IMR-90 (cell line): ENCODE measurements around the gene SLC8A1. TPM values are rescaled to one million over a fixed set of nuclear protein-coding genes. Genes with fewer than 3 reads are reported as not detected.

ENCODE experiments used
- ATAC-seq: fragments of 200-7000 bp; cut with Tn5 transposase; 2 replicates; pipeline ENCODE4 v1.9.1; 2020; ENCODE audit warnings: low read depth, mild to moderate bottlenecking, moderate library complexity
- BruUV-seq: library from RNA; stranded (reverse); fragments of 400-500 nt; replicated peaks from 2 replicates; lab custom pipeline; 2021; lab: Mats Ljungman, UMichigan
- CTCF ChIA-PET: fragments of 300-600 bp; formaldehyde crosslinking; extraction: SDS; loops from one replicate; lab custom pipeline; 2021; ENCODE audit warnings: antibody characterized with exemption; lab: Yijun Ruan, JAX
- POLR2A ChIA-PET: fragments of 300-600 bp; sonication (Branson Sonifier 250); formaldehyde crosslinking; loops from one replicate; lab custom pipeline; 2022; ENCODE audit warnings: antibody characterized with exemption; ENCODE audit not compliant: unreplicated experiment; lab: Charles Lee
- DNase-seq: peaks from one replicate; pipeline ENCODE4 v3.0.0; 2013
- H2AFZ ChIP-seq: replicated peaks from 2 replicates; pipeline ENCODE3; 2013; ENCODE audit warnings: low read length, mild to moderate bottlenecking; ENCODE audit not compliant: poor library complexity
- H2AK5ac ChIP-seq: 2 replicates; pipeline ENCODE4 v1.6.1; 2013; ENCODE audit warnings: low read depth, low read length, inconsistent platforms
- H2AK9ac ChIP-seq: replicated peaks from 2 replicates; pipeline ENCODE3; 2013; ENCODE audit warnings: mild to moderate bottlenecking, low read depth, low read length, moderate library complexity; ENCODE audit not compliant: poor library complexity
- H2BK120ac ChIP-seq: 2 replicates; pipeline ENCODE4 v1.6.1; 2013; ENCODE audit warnings: low read depth, low read length, inconsistent platforms
- H2BK15ac ChIP-seq: 3 replicates; pipeline ENCODE4 v1.6.1; 2013; ENCODE audit warnings: low read depth, low read length, inconsistent platforms
- H2BK20ac ChIP-seq: 2 replicates; pipeline ENCODE4 v1.6.1; 2013; ENCODE audit warnings: low read depth, mild to moderate bottlenecking, inconsistent platforms, low read length, moderate library complexity
- H2BK5ac ChIP-seq: 2 replicates; pipeline ENCODE4 v1.6.1; 2013; ENCODE audit warnings: mild to moderate bottlenecking, low read depth, low read length, inconsistent platforms; ENCODE audit not compliant: poor library complexity, severe bottlenecking
- H3K14ac ChIP-seq: replicated peaks from 2 replicates; pipeline ENCODE4 v1.6.1; 2013; ENCODE audit warnings: low read depth, low read length, inconsistent platforms
- H3K18ac ChIP-seq: 2 replicates; pipeline ENCODE4 v1.6.1; 2013; ENCODE audit warnings: low read depth, low read length, control low read depth
- H3K23ac ChIP-seq: 2 replicates; pipeline ENCODE4 v1.6.1; 2013; ENCODE audit warnings: low read depth, low read length, inconsistent platforms
- H3K27ac ChIP-seq: 2 replicates; pipeline ENCODE4 v1.5.1; 2013; ENCODE audit warnings: mild to moderate bottlenecking, control low read depth, low read length; ENCODE audit not compliant: insufficient read depth
- H3K27me3 ChIP-seq: 2 replicates; pipeline ENCODE4 v1.6.1; 2013; ENCODE audit warnings: low read length; ENCODE audit not compliant: control insufficient read depth, insufficient read depth
- H3K36me3 ChIP-seq: 2 replicates; pipeline ENCODE4 v1.6.1; 2013; ENCODE audit warnings: low read length, mixed read lengths; ENCODE audit not compliant: control insufficient read depth, insufficient read depth
- H3K4ac ChIP-seq: 2 replicates; pipeline ENCODE4 v1.6.1; 2013; ENCODE audit warnings: low read depth, low read length, inconsistent platforms
- H3K4me1 ChIP-seq: 2 replicates; pipeline ENCODE4 v1.6.1; 2013; ENCODE audit warnings: low read length, mixed read lengths; ENCODE audit not compliant: control insufficient read depth, insufficient read depth
- H3K4me2 ChIP-seq: 2 replicates; pipeline ENCODE4 v1.6.1; 2013; ENCODE audit warnings: low read depth, mild to moderate bottlenecking, control low read depth, low read length, moderate library complexity
- H3K4me3 ChIP-seq: 2 replicates; pipeline ENCODE4 v1.5.1; 2013; ENCODE audit warnings: low read depth, mild to moderate bottlenecking, control low read depth, low read length, moderate library complexity; ENCODE audit not compliant: insufficient read depth
- H3K56ac ChIP-seq: 2 replicates; pipeline ENCODE4 v1.6.1; 2013; ENCODE audit warnings: low read length, inconsistent platforms; ENCODE audit not compliant: insufficient read depth; ENCODE audit errors: extremely low read depth
- H3K79me1 ChIP-seq, 2 experiments: 2 replicates each; pipeline ENCODE4 v1.6.1; 2013; ENCODE audit warnings: low read length in 2 of 2, inconsistent platforms in 1 of 2, low read depth in 1 of 2
- H3K9ac ChIP-seq: 2 replicates; pipeline ENCODE4 v1.6.1; 2013; ENCODE audit warnings: low read depth, low read length, control low read depth
- H3K9me1 ChIP-seq: 2 replicates; pipeline ENCODE4 v1.6.1; 2013; ENCODE audit warnings: low read length, inconsistent platforms; ENCODE audit not compliant: insufficient read depth
- H3K9me3 ChIP-seq: 2 replicates; pipeline ENCODE4 v1.6.1; 2013; ENCODE audit warnings: low read length; ENCODE audit not compliant: control insufficient read depth, insufficient read depth
- H4K20me1 ChIP-seq: 2 replicates; pipeline ENCODE4 v1.6.1; 2013; ENCODE audit warnings: low read length, inconsistent platforms; ENCODE audit not compliant: insufficient read depth
- H4K5ac ChIP-seq: 2 replicates; pipeline ENCODE4 v1.6.1; 2013; ENCODE audit warnings: mild to moderate bottlenecking, low read depth, low read length, control low read depth
- H4K8ac ChIP-seq, 2 experiments: 2 replicates each; pipeline ENCODE4 v1.6.1; 2013; ENCODE audit warnings: low read depth in 2 of 2, low read length in 2 of 2, control low read depth in 1 of 2, inconsistent platforms in 1 of 2
- H4K91ac ChIP-seq: 2 replicates; pipeline ENCODE4 v1.6.1; 2013; ENCODE audit warnings: low read depth, low read length, inconsistent platforms; ENCODE audit not compliant: insufficient read depth
- BHLHE40 ChIP-seq: fragments of 150-350 bp; IDR thresholded peaks from 2 replicates; pipeline ENCODE4 v1.6.1; 2016; ENCODE audit warnings: mild to moderate bottlenecking, low read depth, low read length
- CEBPB ChIP-seq: IDR thresholded peaks from 2 replicates; pipeline ENCODE4 v1.6.1; 2012; ENCODE audit warnings: low read depth, low read length, improper control_type of control experiment
- FOS ChIP-seq: fragments of 150-350 bp; IDR thresholded peaks from 2 replicates; pipeline ENCODE4 v1.6.1; 2016; ENCODE audit warnings: low read depth, low read length
- MAFK ChIP-seq: IDR thresholded peaks from 2 replicates; pipeline ENCODE4 v1.6.1; 2012; ENCODE audit warnings: low read depth, low read length, improper control_type of control experiment
- NFE2L2 ChIP-seq: fragments of 150-350 bp; IDR thresholded peaks from 2 replicates; pipeline ENCODE4 v1.6.1; 2016; ENCODE audit warnings: low read depth, mild to moderate bottlenecking, low read length
- POLR2A ChIP-seq: IDR thresholded peaks from 2 replicates; pipeline ENCODE4 v1.6.1; 2012; ENCODE audit warnings: mild to moderate bottlenecking, low read depth, low read length
- RFX5 ChIP-seq: IDR thresholded peaks from 2 replicates; pipeline ENCODE4 v1.8.0; 2012; ENCODE audit warnings: low read depth, mild to moderate bottlenecking, low read length, moderate library complexity
- SMC3 ChIP-seq: fragments of 150-350 bp; IDR thresholded peaks from 2 replicates; pipeline ENCODE4 v1.6.1; 2016; ENCODE audit warnings: low read depth, mild to moderate bottlenecking, antibody characterized with exemption, low read length, moderate library complexity
- WGBS, 2 experiments: methylation state at CpG; one replicate each; pipeline versions ENCODE4 v1.1.5 to v1.1.7; 2013; ENCODE audit warnings: missing lambda C conversion rate in 2 of 2; ENCODE audit not compliant: insufficient read length in 1 of 2; ENCODE audit errors: extremely low coverage in 2 of 2; 5-methylcytosine and 5-hydroxymethylcytosine counted together
- dilution Hi-C: fragments of 300-500 bp; cut with HindIII; formaldehyde crosslinking; loops from one replicate; pipeline ENCODE4 v1.14.3; 2018; ENCODE audit warnings: low sequenced_read_pairs; ENCODE audit not compliant: unreplicated experiment
- in situ Hi-C: fragments of 300-500 bp; cut with MboI; formaldehyde crosslinking; loops from 3 replicates; pipeline ENCODE4 v1.14.3; 2019; ENCODE audit warnings: low sequenced_read_pairs, inconsistent platforms, mixed read lengths
- intact Hi-C: fragments of 100-400 bp; cut with micrococcal nuclease; formaldehyde crosslinking; loops from 2 replicates; pipeline ENCODE4 v1.10.0; 2022
- polyA plus RNA-seq, 3 experiments: library from polyadenylated mRNA; depleted of rRNA; stranded (reverse); fragments of >200 nt; gene quantifications; 2 replicates each; pipeline ENCODE4 v1.2.3, GENCODE V29; 2012; ENCODE audit warnings: low replicate concordance in 1 of 3
- total RNA-seq: library from RNA; depleted of rRNA; stranded (reverse); fragments of >200 nt; gene quantifications from 2 replicates; pipeline ENCODE4 v1.2.3, GENCODE V29; 2012

The SLC8A1 gene
- total and polyA plus RNA-seq, 2 of the 4 experiments (the other 2 are of a cell fraction): 7.7 to 57.0 TPM

GRCh38 chr2:40348665-40349064 is 103.2 kb downstream of the SLC8A1 start:
- peak overlapping the region; percentile 76 for H3K27ac ChIP-seq
- in situ Hi-C loops: no loop called here
- DNase-seq: peak; percentile 88

More at GRCh38 chr2:40348665-40349064, 103.2 kb downstream of the SLC8A1 start:
- POLR2A ChIA-PET: no interaction called here
- Histone ChIP-seq H4K20me1 (no peaks in the 10 kb centered on the region), H3K9me1 (peaks cover 23% of the 10 kb centered on the region), H3K14ac (peak overlapping the region; percentile 70), H3K9ac (no peak overlapping the region; the same call in 1 of the 2 replicates), H3K79me1 (peaks cover 26 to 66% of the 10 kb centered on the region in 2 experiments), H2AFZ (peak overlapping the region; percentile 62), H3K4ac (peak overlapping the region; percentile 84), H3K18ac (peak overlapping the region; percentile 95), H2BK15ac (peak overlapping the region; percentile 88; the same call in 2 of the 3 replicates), H3K23ac (peak overlapping the region; percentile 57), H3K4me3 (no peak overlapping the region), H3K36me3 (no peaks in the 10 kb centered on the region), H4K8ac (peak overlapping the region in 1 of 2 experiments; percentile 74; a peak in 3 of 4 replicates), H4K91ac (peak overlapping the region; percentile 95), H2BK120ac (peak overlapping the region; percentile 93), H2AK5ac (peak overlapping the region; percentile 82), H3K4me2 (peak overlapping the region; percentile 7; the same call in 1 of the 2 replicates), H3K56ac (peak overlapping the region; percentile 64; the same call in 1 of the 2 replicates), H4K5ac (peak overlapping the region; percentile 76), H3K9me3 (no peaks in the 10 kb centered on the region), H2AK9ac (no peak overlapping the region), H2BK5ac (peak overlapping the region; percentile 93), H3K27me3 (no peaks in the 10 kb centered on the region), H2BK20ac (peak overlapping the region; percentile 84), H3K4me1 (peaks cover 30% of the 10 kb centered on the region)
- TF ChIP-seq MAFK: no peak
- no peak for TF ChIP-seq NFE2L2
- TF ChIP-seq FOS: peak; percentile 66
- no peak for TF ChIP-seq RFX5
- 0 out of 2 replicates have a peak, but pooled peaks have one; percentile 1 for TF ChIP-seq SMC3
- TF ChIP-seq BHLHE40: peak; percentile 89
- peak; percentile 24; the same call in 1 of the 2 replicates for TF ChIP-seq CEBPB
- TF ChIP-seq POLR2A: no peak
- dilution Hi-C loops: no loop called here
- peak; percentile 67 for ATAC-seq
- intact Hi-C loops: no loop called here
- no TSS peak for BruUV-seq
- CTCF ChIA-PET: interaction anchor here (1.3 kb wide), 1 partner anchor 9 kb away, joined by 4 read pairs; no protein-coding TSS in a partner anchor
- WGBS, 2 experiments: no CpG with 5 or more reads among the region's 5 CpGs
